Muscle layer of colon (tissue), 2 donors: Measurements from ENCODE around the gene MANEAL.

Experiments
- H3K27ac ChIP-seq: one replicate; pipeline ENCODE4 v1.7.0; 2013; ENCODE audit warnings: low read depth, mild to moderate bottlenecking, low read length, moderate library complexity
- H3K27me3 ChIP-seq, 2 donors: one replicate each; pipeline ENCODE4 v1.7.0; 2013; ENCODE audit warnings: low read length in 2 of 2, mild to moderate bottlenecking in 2 of 2; ENCODE audit not compliant: insufficient read depth in 2 of 2, control insufficient read depth in 1 of 2
- H3K36me3 ChIP-seq: one replicate; pipeline ENCODE4 v1.7.0; 2013; ENCODE audit warnings: mild to moderate bottlenecking, low read length; ENCODE audit not compliant: insufficient read depth
- H3K4me1 ChIP-seq: one replicate; pipeline ENCODE4 v1.7.0; 2013; ENCODE audit warnings: mild to moderate bottlenecking, low read length; ENCODE audit not compliant: insufficient read depth
- H3K4me3 ChIP-seq, 2 donors: one replicate each; pipeline ENCODE4 v1.7.0; 2013; ENCODE audit warnings: low read length in 2 of 2, low read depth in 1 of 2, mild to moderate bottlenecking in 1 of 2, moderate library complexity in 1 of 2
- H3K9ac ChIP-seq: one replicate; pipeline ENCODE4 v1.7.0; 2013; ENCODE audit warnings: low read length
- H3K9me3 ChIP-seq: one replicate; pipeline ENCODE4 v1.7.0; 2013; ENCODE audit warnings: mild to moderate bottlenecking, low read length
- donor health status: abdominal sarcoma.
- donor health status: Adenocarcinoma of cecum.

MANEAL gene, protein sequence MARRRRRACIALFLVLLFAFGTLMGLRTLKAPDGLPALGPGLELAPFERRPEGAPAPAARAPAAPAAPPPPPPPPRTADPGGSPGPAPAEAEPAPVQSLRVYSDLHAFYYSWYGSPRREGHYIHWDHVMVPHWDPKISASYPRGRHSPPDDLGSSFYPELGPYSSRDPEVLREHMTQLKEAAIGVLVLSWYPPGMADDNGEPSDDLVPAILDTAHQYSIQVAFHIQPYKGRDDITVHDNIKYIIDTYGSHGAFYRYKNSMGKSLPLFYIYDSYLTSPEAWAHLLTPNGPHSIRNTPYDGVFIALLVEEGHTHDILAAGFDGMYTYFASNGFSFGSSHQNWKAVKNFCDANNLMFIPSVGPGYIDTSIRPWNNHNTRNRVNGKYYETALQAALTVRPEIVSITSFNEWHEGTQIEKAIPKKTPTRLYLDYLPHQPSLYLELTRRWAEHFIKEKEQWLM

DNA sequence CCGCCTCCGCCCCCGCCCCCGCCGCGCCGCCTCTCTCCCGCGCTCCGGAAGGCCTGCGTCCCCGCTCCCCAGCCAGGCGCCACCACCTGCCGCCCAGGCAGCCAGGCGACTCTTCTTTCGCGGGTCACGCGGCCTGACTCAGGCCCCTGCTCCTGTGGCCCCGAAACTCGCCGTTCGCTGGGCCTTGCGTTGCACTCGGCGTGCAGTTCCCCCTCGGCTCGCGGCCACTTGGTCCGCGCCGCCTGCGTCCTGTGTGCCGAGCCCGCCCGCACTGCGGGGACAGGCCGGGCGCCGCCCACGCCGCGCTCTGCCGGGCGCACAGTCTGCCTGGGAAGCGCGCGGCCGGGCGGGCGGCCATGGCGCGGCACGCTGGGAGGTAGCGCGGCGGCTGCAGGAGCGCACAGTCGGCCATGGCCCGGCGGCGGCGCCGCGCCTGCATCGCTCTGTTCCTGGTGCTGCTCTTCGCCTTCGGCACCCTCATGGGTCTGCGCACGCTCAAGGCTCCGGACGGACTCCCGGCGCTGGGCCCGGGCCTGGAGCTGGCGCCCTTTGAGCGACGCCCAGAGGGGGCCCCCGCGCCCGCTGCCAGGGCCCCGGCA, at the start of gene MANEAL:
TSS of gene MANEAL (plus strand) at position 75 of the 599 bp plus-strand sequence. CDS start at position 411, 336 bp downstream.
- Histone ChIP-seq H3K27ac (no peak within 1 kb of the TSS), H3K36me3 (no peaks in the 10 kb centered on the region), H3K4me3 (peak within 1 kb of the TSS; percentile 20 to 31), H3K9ac (no peak within 1 kb of the TSS), H3K9me3 (no peaks in the 10 kb centered on the region), H3K27me3 (peaks cover 0 to 5% of the 10 kb centered on the region in 2 donors), H3K4me1 (peaks cover 12% of the 10 kb centered on the region)

DNA sequence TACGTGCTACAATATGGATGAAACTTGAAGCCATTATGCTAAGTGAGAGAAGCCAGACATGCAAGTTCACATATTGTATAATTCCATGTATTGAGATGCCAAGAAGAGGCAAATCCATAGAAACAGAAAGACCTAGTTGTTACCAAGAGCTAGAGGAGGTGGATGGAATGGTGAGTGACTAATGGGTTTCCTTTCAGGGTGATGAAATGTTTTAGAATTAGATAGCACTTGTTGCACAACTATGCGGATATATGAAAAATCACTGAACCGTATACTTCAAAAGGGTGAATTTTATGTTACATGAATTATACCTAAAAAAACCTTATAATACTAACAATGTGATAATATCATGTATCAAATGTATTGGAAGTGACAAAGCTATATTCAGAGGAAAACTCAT, 46.8 kb upstream of the MANEAL start:
- Histone ChIP-seq H3K9ac (no peak overlapping the region), H3K27ac (no peak overlapping the region), H3K4me3 (no peak overlapping the region), H3K27me3 (peaks cover 0 to 10% of the 10 kb centered on the region in 2 donors), H3K36me3 (no peaks in the 10 kb centered on the region), H3K4me1 (no peaks in the 10 kb centered on the region), H3K9me3 (no peaks in the 10 kb centered on the region)

DNA sequence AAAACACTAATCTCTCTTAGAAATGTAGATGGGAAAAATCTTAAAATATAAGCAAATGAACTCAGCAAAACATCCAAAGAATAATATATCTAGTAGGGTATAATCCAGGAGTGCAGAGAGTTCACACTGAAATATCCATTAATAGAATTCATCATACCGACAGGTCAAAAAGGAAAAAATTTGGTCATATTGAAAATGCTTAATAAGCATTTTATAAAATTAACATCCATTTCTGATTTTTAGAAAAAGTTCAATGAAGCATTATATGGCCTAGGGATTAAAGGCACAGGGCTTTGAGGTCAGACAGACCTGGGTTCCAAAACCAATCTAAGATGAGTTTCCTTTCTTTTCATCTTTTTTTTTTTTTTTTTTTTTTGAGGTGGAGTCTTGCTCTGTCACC, 45.1 kb upstream of the MANEAL start:
- Histone ChIP-seq H3K4me3 (no peak overlapping the region), H3K9me3 (no peaks in the 10 kb centered on the region), H3K27me3 (peaks cover 3 to 22% of the 10 kb centered on the region in 2 donors), H3K27ac (no peak overlapping the region), H3K36me3 (no peaks in the 10 kb centered on the region), H3K4me1 (no peaks in the 10 kb centered on the region), H3K9ac (no peak overlapping the region)

DNA sequence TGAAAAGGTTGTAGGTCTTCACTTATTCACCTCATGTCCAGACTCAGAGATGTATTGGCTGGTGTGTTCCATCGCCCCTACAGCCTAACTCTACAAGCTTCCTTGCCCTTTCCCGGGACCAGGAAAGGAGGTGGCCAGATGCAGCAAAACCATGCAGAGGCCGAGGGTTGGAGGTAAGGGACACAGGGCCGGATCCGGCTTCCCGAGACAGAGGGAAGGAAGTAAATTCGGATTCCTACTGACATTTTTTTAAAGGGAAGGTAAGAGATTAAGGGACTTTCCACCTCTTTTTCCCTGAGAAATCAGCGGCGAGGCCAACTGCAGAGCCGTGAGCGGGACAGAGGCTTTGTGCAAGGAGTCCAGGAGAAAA, 41.4 kb upstream of the MANEAL start:
- no peaks in the 10 kb centered on the region for H3K9me3 ChIP-seq
- no peak overlapping the region for H3K9ac ChIP-seq
- peaks cover 3 to 31% of the 10 kb centered on the region in 2 donors for H3K27me3 ChIP-seq
- no peak overlapping the region for H3K4me3 ChIP-seq
- H3K36me3 ChIP-seq = no peaks in the 10 kb centered on the region
- H3K27ac ChIP-seq = no peak overlapping the region
- no peaks in the 10 kb centered on the region for H3K4me1 ChIP-seq

DNA sequence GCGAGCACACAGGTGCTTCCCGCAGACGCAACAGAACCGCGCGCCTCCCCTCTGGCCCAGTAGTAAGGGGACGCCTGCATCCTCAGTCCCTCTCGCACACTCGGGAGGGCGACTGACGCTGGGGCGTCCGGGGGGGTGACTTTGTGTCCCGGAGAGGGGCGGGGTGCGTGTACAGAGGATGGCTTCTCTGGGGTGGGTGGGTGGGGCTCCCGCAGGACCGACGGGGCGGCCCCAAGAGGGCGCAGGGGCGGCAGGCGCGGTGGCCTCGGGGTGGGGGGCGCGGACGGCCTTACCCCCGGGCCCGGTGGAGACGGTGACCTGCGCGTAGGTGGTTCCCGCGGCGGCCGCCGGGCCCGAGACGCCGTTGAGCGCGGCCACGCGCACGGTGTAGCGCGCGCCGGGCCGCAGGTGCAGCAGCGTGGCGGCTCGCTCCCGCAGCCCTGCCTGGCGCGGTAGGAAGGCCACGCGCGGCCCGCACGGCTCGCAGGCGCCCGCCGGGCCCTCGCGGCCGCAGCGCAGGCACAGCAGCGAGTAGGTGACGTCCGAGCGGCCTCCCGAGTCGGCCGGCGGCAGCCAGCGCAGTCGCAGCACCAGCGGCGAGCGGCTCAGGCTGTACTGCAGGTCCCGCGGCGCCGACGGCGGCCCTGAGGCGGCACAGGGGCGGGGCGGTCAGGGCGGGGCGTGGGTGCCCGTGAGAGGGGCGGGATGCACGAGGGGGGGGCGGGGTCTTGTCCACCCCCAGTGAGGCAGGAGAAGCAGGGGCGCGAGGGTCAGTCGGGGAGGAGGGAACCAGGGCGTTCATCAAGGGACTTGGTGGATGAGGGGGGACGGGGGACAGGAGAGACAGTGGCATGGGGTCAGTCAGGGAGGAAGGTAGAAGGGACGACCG, 40.8 kb upstream of the MANEAL start:
- no peaks in the 10 kb centered on the region for H3K4me1 ChIP-seq
- no peak overlapping the region for H3K9ac ChIP-seq
- H3K36me3 ChIP-seq = no peaks in the 10 kb centered on the region
- H3K9me3 ChIP-seq = no peaks in the 10 kb centered on the region
- H3K4me3 ChIP-seq = no peak overlapping the region
- no peak overlapping the region for H3K27ac ChIP-seq
- peaks cover 3 to 31% of the 10 kb centered on the region in 2 donors for H3K27me3 ChIP-seq

DNA sequence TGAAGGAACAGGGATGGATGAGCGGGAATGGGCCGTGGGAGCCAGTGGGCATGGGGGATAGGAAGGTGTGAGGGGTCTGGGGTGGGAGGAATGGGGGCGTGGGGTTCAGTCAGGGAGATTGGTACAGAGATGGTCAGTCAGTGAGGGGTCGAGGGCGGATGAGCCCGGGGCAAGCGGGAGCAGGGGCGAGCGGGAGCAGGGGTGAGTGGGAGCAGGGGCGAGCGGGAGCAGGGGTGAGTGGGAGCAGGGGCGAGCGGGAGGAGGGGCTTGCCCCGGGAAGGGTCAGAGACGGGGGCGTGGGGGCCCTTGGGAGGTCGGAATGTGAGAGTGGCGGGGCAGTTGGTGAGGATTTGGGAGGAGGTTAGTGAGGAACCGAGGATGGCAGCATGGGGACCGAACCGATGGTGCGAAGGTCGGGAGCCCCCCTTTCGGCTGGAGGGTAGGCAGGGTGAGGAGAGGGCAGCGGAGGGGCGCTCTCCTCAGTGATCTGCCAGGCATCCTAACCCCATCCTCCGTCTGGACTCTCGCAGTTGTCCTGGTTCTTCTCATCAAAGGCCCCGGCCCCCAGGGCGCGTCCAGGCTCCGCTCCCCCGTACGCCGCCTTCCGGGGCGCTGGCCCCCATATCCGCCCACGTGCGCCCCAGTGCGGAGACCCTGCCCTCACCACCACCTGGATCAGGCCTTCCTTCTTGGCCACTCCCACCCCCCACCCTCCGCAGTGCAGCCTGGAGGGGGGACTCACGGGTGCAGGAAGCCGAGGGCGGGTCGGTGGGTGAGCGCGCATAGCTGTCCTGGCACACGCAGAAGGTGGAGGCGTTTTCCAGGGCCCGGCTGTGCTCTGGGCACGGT, 40.0 kb upstream of the MANEAL start:
- Histone ChIP-seq H3K4me3 (no peak overlapping the region), H3K36me3 (no peaks in the 10 kb centered on the region), H3K27ac (no peak overlapping the region), H3K4me1 (no peaks in the 10 kb centered on the region), H3K9ac (no peak overlapping the region), H3K27me3 (peaks cover 3 to 31% of the 10 kb centered on the region in 2 donors), H3K9me3 (no peaks in the 10 kb centered on the region)

DNA sequence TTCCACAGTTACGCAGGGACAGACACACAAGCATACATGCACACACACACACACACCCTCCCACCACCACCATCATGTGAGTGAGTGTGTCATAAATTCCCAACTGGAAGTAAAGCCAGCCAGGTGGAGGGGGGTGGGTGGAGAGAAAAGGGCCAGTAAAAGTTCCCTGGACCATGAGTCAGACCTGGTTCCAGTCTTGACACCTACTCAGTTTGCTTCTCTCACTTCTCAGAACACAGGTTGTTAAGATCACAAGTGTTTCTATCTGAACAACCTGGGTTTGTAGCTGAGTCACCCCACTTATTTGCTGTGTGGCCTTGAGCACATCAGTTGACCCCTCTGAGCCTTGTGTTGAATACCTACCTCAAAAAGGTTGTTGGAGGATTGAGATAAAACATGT, 38.4 kb upstream of the MANEAL start:
- peaks cover 3 to 29% of the 10 kb centered on the region in 2 donors for H3K27me3 ChIP-seq
- H3K9me3 ChIP-seq = no peaks in the 10 kb centered on the region
- H3K27ac ChIP-seq = no peak overlapping the region
- no peaks in the 10 kb centered on the region for H3K4me1 ChIP-seq
- H3K4me3 ChIP-seq = no peak overlapping the region
- no peak overlapping the region for H3K9ac ChIP-seq
- no peaks in the 10 kb centered on the region for H3K36me3 ChIP-seq

DNA sequence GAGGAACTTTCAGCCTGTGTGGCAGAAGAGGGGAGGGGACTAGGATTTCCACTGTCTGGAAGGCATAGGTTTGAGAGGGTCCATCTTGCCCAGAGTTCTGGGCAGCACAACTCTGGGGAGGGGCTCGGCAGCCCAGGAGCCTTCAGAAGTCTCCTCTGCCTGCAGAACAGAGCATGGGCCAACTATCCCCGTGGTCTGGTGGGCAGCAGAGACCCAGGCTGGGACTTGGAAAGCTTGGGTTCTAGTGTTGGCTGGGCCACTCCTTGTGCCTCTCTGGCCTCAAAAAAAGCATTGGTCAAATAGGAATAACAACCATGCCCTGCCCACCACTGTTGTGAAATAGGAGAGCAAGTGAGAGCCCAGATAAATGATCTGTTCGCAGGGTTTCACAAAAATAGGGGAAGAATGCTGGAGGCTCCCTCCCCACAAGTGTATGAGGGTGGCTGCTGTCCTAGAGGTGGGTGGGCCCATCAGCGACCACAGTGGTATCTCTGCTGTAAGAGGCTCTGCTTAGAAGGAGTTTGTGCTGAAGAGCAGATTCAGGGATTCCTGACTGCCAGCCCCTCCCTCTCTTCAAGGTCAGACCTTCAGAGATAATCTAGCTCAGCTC, 37.6 kb upstream of the MANEAL start:
- Histone ChIP-seq H3K9me3 (no peaks in the 10 kb centered on the region), H3K27ac (no peak overlapping the region), H3K36me3 (no peaks in the 10 kb centered on the region), H3K4me3 (no peak overlapping the region), H3K4me1 (no peaks in the 10 kb centered on the region), H3K9ac (no peak overlapping the region), H3K27me3 (peaks cover 3 to 26% of the 10 kb centered on the region in 2 donors)

DNA sequence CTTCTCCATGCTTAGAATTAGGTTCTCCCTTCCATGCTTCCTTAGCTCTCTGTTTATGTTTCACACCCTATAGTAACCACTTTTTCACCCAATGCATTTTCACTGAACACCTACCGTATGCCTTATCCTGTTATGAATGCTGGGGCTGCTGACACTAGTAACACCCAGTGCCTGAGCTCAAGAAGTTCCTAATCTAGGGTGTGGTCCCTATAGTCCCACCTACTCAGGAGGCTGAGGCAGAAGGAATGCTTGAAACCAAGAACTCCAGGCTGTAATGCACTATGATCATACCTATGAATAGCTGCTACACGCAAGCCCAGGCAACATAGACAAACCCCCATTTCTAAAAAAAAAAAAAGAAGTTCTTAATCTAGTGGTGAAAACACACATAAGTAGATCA, 34.2 kb upstream of the MANEAL start:
- Histone ChIP-seq H3K4me1 (no peaks in the 10 kb centered on the region), H3K4me3 (no peak overlapping the region), H3K9ac (no peak overlapping the region), H3K27me3 (peaks cover 12 to 28% of the 10 kb centered on the region in 2 donors), H3K36me3 (no peaks in the 10 kb centered on the region), H3K9me3 (no peaks in the 10 kb centered on the region), H3K27ac (no peak overlapping the region)

DNA sequence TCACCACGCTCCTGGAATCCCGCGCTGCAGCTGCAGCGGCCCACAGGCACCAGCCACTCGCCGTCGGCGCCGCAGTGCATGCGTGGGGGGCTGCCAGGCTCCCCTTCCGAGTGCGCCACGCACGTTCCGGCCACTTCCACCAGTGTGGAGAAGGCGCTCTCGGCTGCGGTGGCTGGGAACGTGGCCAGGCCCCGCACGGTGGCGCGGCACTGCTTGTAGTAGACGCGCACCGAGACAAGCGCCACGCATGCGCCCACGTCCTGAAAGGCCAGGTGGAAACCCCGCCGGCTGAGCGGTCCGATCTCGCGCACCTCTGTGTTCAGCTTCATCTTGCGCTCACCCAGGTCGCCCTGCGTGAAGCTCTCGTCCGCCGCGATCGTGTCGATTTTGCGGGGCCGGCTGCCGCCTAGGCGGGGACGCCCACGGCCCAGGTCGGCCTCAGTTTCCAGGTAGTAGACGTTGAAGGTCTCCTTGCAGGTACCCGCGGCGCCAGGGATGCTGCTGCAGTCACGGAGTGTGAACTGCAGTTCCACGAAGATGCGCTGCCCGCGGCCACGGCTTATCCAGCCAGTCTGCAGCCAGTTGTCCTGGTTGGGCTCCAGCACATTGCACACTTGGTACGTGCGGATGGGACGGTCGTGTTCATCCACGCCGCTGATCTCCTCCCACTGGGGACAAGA, 32.1 kb upstream of the MANEAL start:
- Histone ChIP-seq H3K36me3 (no peaks in the 10 kb centered on the region), H3K9me3 (no peaks in the 10 kb centered on the region), H3K9ac (no peak overlapping the region), H3K4me1 (no peaks in the 10 kb centered on the region), H3K4me3 (no peak overlapping the region), H3K27me3 (peaks cover 25 to 40% of the 10 kb centered on the region in 2 donors), H3K27ac (no peak overlapping the region)
